GM23248 (cell line): ENCODE data around the gene APBA2.

ENCODE experiments used
- EZH2 ChIP-seq: fragments of 200-600 bp; sonication (generic); IDR thresholded peaks from 2 replicates; pipeline ENCODE4 v1.6.1; 2018; ENCODE audit warnings: antibody characterized with exemption, mild to moderate bottlenecking; ENCODE audit not compliant: insufficient read depth, poor library complexity, severe bottlenecking
- EZH2phosphoT487 ChIP-seq: fragments of 200-600 bp; sonication (generic); IDR thresholded peaks from 2 replicates; pipeline ENCODE4 v1.6.1; 2018; ENCODE audit warnings: antibody characterized with exemption, moderate library complexity, mild to moderate bottlenecking, low read depth; ENCODE audit not compliant: insufficient read depth

GRCh38 chr15:28904541-28905315 lies 19.0 kb downstream of the APBA2 start:
- TF ChIP-seq EZH2: no peak
- no peak for TF ChIP-seq EZH2phosphoT487
